Suprapubic skin (tissue), 4 donors: ENCODE data around the gene ACADL.

ENCODE experiments used
- CTCF ChIP-seq, 2 donors: fragments of 200-600 bp in 1 of 2; fragments of 450-650 bp in 1 of 2; sonication (generic) in 1 of 2; IDR thresholded peaks; one replicate each; pipeline ENCODE4 v1.5.1; 2016 to 2019; ENCODE audit warnings: antibody characterized with exemption in 2 of 2, mild to moderate bottlenecking in 1 of 2, moderate library complexity in 1 of 2
- EP300 ChIP-seq: sonication (generic); formaldehyde crosslinking; IDR thresholded peaks from one replicate; pipeline ENCODE4 v1.6.1; 2017; ENCODE audit warnings: antibody characterized with exemption
- POLR2A ChIP-seq, 2 donors: fragments of 450-650 bp; IDR thresholded peaks; one replicate each; pipeline ENCODE4 v1.6.1; 2017; ENCODE audit warnings: antibody characterized with exemption in 2 of 2, mild to moderate bottlenecking in 2 of 2, moderate library complexity in 2 of 2
- POLR2AphosphoS5 ChIP-seq, 3 donors: sonication (generic); formaldehyde crosslinking; IDR thresholded peaks; one replicate each; pipeline ENCODE4 v1.6.1; 2017; ENCODE audit warnings: antibody characterized with exemption in 3 of 3

GRCh38 chr2:210172219-210172575 is 53.0 kb downstream of the ACADL start:
- TF ChIP-seq CTCF (IDR thresholded peaks at IDR 0.05) (no peak), POLR2AphosphoS5 (IDR thresholded peaks at IDR 0.05) (no peak), EP300 (no peak), POLR2A (IDR thresholded peaks at IDR 0.05) (no peak)
